HCT116 (cell line): ENCODE data around the gene CBLB. TPM values are rescaled to one million over a fixed set of nuclear protein-coding genes. Genes with fewer than 3 reads are reported as not detected.

Experiments used
- ATAC-seq: fragments of 200-7000 bp; cut with Tn5 transposase; 2 replicates; pipeline ENCODE4 v1.9.1; 2020; ENCODE audit warnings: mild to moderate bottlenecking, moderate library complexity
- BruUV-seq: library from RNA; stranded (reverse); fragments of 400-500 nt; replicated peaks from 2 replicates; lab custom pipeline; 2021; lab: Mats Ljungman, UMichigan
- CTCF ChIA-PET: fragments of 300-600 bp; sonication (Branson Sonifier 250); formaldehyde crosslinking; loops from one replicate; lab custom pipeline; 2021; ENCODE audit warnings: antibody characterized with exemption; lab: Charles Lee
- POLR2A ChIA-PET: fragments of 300-600, 350-600 bp; sonication (Branson Sonifier 250); formaldehyde crosslinking; loops from one replicate; lab custom pipeline; 2021; ENCODE audit warnings: antibody characterized with exemption; lab: Charles Lee
- RAD21 ChIA-PET, 2 experiments: fragments of 300-600 bp; sonication (Branson Sonifier 250); formaldehyde crosslinking; loops; one replicate each; lab custom pipeline; 2023; ENCODE audit warnings: low total read pairs in 2 of 2; ENCODE audit not compliant: uncharacterized antibody in 2 of 2, unreplicated experiment in 2 of 2, low non-redundant PET in 1 of 2; lab: Charles Lee
- DNase-seq: peaks from one replicate; pipeline ENCODE4 v3.0.0-alpha.2; 2010; ENCODE audit warnings: low read depth, low spot score
- H2AFZ ChIP-seq: fragments of 200-600 bp; shearing (Covaris generic), sonication (generic); 2 replicates; pipeline ENCODE4 v1.6.1; 2017; ENCODE audit warnings: low read depth, mixed run types, mixed read lengths, antibody characterized with exemption, low read length; ENCODE audit not compliant: poor library complexity, severe bottlenecking
- H3K27ac ChIP-seq: 2 replicates; pipeline ENCODE4 v1.5.1; 2012; ENCODE audit warnings: low read depth, low read length
- H3K27me3 ChIP-seq: fragments of 200-600 bp; sonication (generic); 2 replicates; pipeline ENCODE4 v1.6.1; 2016; ENCODE audit warnings: mixed run types, low read length, mixed read lengths; ENCODE audit not compliant: insufficient read depth
- H3K36me3 ChIP-seq, 2 experiments: fragments of 200-500 bp in 1 of 2; fragments of 200-600 bp in 1 of 2; sonication (Bioruptor generic) in 1 of 2; sonication (generic) in 1 of 2; 2 replicates each; pipeline versions ENCODE4 v1.5.1 to v1.6.1; 2014 to 2016; ENCODE audit warnings: low read length in 2 of 2, inconsistent platforms in 1 of 2, mixed read lengths in 1 of 2, mixed run types in 1 of 2; ENCODE audit not compliant: insufficient read depth in 2 of 2, control insufficient read depth in 1 of 2
- H3K4me1 ChIP-seq, 2 experiments: fragments of 200-600 bp in 1 of 2; sonication (generic) in 1 of 2; 2 replicates each; pipeline versions ENCODE4 v1.5.1 to v1.6.1; 2012 to 2017; ENCODE audit warnings: low read length in 2 of 2, inconsistent platforms in 1 of 2, mild to moderate bottlenecking in 1 of 2, mixed read lengths in 1 of 2, mixed run types in 1 of 2, moderate library complexity in 1 of 2; ENCODE audit not compliant: insufficient read depth in 2 of 2, control insufficient read depth in 1 of 2
- H3K4me2 ChIP-seq: fragments of 200-600 bp; sonication (generic); 2 replicates; pipeline ENCODE4 v1.6.1; 2017; ENCODE audit warnings: mixed run types, low read length, mixed read lengths
- H3K4me3 ChIP-seq, 2 experiments: fragments of 200-600 bp in 1 of 2; sonication (generic) in 1 of 2; replicated peaks in 1 of 2; 2 replicates each; pipeline ENCODE4 v1.5.1; 2011 to 2016; ENCODE audit warnings: low read length in 2 of 2, control low read depth in 1 of 2, low read depth in 1 of 2, mild to moderate bottlenecking in 1 of 2, mixed read lengths in 1 of 2, mixed run types in 1 of 2
- H3K79me2 ChIP-seq: fragments of 200-600 bp; sonication (generic); 2 replicates; pipeline ENCODE4 v1.6.1; 2017; ENCODE audit warnings: mild to moderate bottlenecking, mixed run types, low read length, moderate library complexity, mixed read lengths; ENCODE audit not compliant: insufficient read depth
- H3K9ac ChIP-seq: fragments of 200-600 bp; sonication (generic); 2 replicates; pipeline ENCODE4 v1.6.1; 2016; ENCODE audit warnings: low read length, mixed read lengths
- H3K9me2 ChIP-seq: fragments of 200-600 bp; sonication (generic), shearing (Covaris generic); 2 replicates; pipeline ENCODE4 v1.6.1; 2017; ENCODE audit warnings: mixed run types, mild to moderate bottlenecking, moderate library complexity; ENCODE audit not compliant: insufficient read depth
- H3K9me3 ChIP-seq, 2 experiments: fragments of 200-500 bp in 1 of 2; fragments of 200-600 bp in 1 of 2; sonication (Bioruptor generic) in 1 of 2; sonication (generic) in 1 of 2; 2 replicates each; pipeline ENCODE4 v1.6.1; 2014 to 2017; ENCODE audit warnings: low read length in 2 of 2, mixed read lengths in 2 of 2, inconsistent platforms in 1 of 2, low read depth in 1 of 2, mild to moderate bottlenecking in 1 of 2, mixed run types in 1 of 2, moderate library complexity in 1 of 2; ENCODE audit not compliant: control insufficient read depth in 1 of 2, insufficient read depth in 1 of 2
- H4K20me1 ChIP-seq: fragments of 200-600 bp; sonication (generic), shearing (Covaris generic); 2 replicates; pipeline ENCODE4 v1.6.1; 2017; ENCODE audit warnings: mixed run types, mild to moderate bottlenecking, moderate library complexity; ENCODE audit not compliant: insufficient read depth
- ATF3 ChIP-seq: IDR thresholded peaks from 2 replicates; pipeline ENCODE4 v1.6.1; 2012
- CEBPB ChIP-seq: IDR thresholded peaks from 2 replicates; pipeline ENCODE4 v1.6.1; 2012; ENCODE audit warnings: low read depth
- EGR1 ChIP-seq: IDR thresholded peaks from 2 replicates; pipeline ENCODE4 v1.6.1; 2012; ENCODE audit warnings: low read depth
- EZH2 ChIP-seq: fragments of 200-600 bp; sonication (generic); IDR thresholded peaks from 2 replicates; pipeline ENCODE4 v1.6.1; 2017; ENCODE audit warnings: antibody characterized with exemption, mixed run types
- JUND ChIP-seq: IDR thresholded peaks from 2 replicates; pipeline ENCODE4 v1.6.1; 2012
- POLR2A ChIP-seq: IDR thresholded peaks from 2 replicates; pipeline ENCODE4 v1.7.0; 2011; ENCODE audit warnings: borderline replicate concordance; ENCODE audit not compliant: insufficient read depth, insufficient read length; ENCODE audit errors: extremely low read depth
- POLR2AphosphoS5 ChIP-seq: IDR thresholded peaks from 2 replicates; pipeline ENCODE4 v1.6.1; 2011; ENCODE audit warnings: mild to moderate bottlenecking, low read depth, low read length, moderate library complexity
- RAD21 ChIP-seq: IDR thresholded peaks from 2 replicates; pipeline ENCODE4 v1.6.1; 2012; ENCODE audit warnings: low read depth, mild to moderate bottlenecking
- REST ChIP-seq: IDR thresholded peaks from 2 replicates; pipeline ENCODE4 v1.6.1; 2012; ENCODE audit warnings: low read depth
- SIN3A ChIP-seq: IDR thresholded peaks from 2 replicates; pipeline ENCODE4 v1.6.1; 2012; ENCODE audit warnings: low read depth
- SP1 ChIP-seq: IDR thresholded peaks from 2 replicates; pipeline ENCODE4 v1.6.1; 2012; ENCODE audit warnings: low read depth
- SRF ChIP-seq: IDR thresholded peaks from 2 replicates; pipeline ENCODE4 v1.6.1; 2012; ENCODE audit warnings: low read depth
- TCF7L2 ChIP-seq: IDR thresholded peaks from 2 replicates; pipeline ENCODE4 v1.7.0; 2011; ENCODE audit warnings: borderline replicate concordance, inconsistent platforms; ENCODE audit not compliant: insufficient read depth, insufficient read length; ENCODE audit errors: extremely low read depth
- ZFX ChIP-seq: fragments of 450-650 bp; IDR thresholded peaks from 2 replicates; pipeline ENCODE4 v1.6.1; 2017
- ZNF274 ChIP-seq: fragments of 200-500 bp; sonication (Bioruptor generic); IDR thresholded peaks from 2 replicates; pipeline ENCODE4 v1.6.1; 2014; ENCODE audit warnings: mild to moderate bottlenecking, low read depth, low read length, inconsistent platforms
- intact Hi-C: fragments of 100-400 bp; cut with micrococcal nuclease; formaldehyde crosslinking; loops from 2 replicates; pipeline ENCODE4 v1.10.0; 2022
- total RNA-seq: library from RNA; stranded (reverse); gene quantifications from one replicate; pipeline ENCODE4 v1.2.1, GENCODE V29; 2021; ENCODE audit not compliant: unreplicated experiment

CBLB gene
- total RNA-seq, 1 experiment from 2014 or later, result 10.4 TPM

GRCh38 chr3:105836533-105836932 is 32.3 kb downstream of the CBLB start:
- no peaks in the 10 kb centered on the region for H3K79me2 ChIP-seq
- DNase-seq (no peak), ATAC-seq (no peak)
- RAD21 ChIA-PET, result no interaction called here
- no peak overlapping the region for H3K4me3 ChIP-seq
- BruUV-seq, result no TSS peak
- H2AFZ ChIP-seq, result no peak overlapping the region
- no peaks in the 10 kb centered on the region for H4K20me1 ChIP-seq
- H3K36me3 ChIP-seq, result no peaks in the 10 kb centered on the region
- TF ChIP-seq SRF (no peak), SP1 (no peak), EZH2 (no peak), ZNF274 (no peak), CEBPB (no peak), JUND (no peak), RAD21 (no peak), SIN3A (no peak), ATF3 (no peak), EGR1 (no peak), TCF7L2 (no peak), REST (no peak), POLR2AphosphoS5 (no peak), POLR2A (no peak), ZFX (no peak)
- H3K9ac ChIP-seq, result no peak overlapping the region
- intact Hi-C loops, result no loop called here
- H3K27me3 ChIP-seq, result no peaks in the 10 kb centered on the region
- no peaks in the 10 kb centered on the region for H3K9me3 ChIP-seq
- 0 out of 4 replicates have a peak, but pooled peaks cover 0 to 3% of the 10 kb centered on the region in 2 experiments for H3K4me1 ChIP-seq
- CTCF ChIA-PET, result no interaction called here
- H3K27ac ChIP-seq, result no peak overlapping the region
- POLR2A ChIA-PET, result no interaction called here
- H3K4me2 ChIP-seq, result no peak overlapping the region
- H3K9me2 ChIP-seq, result no peaks in the 10 kb centered on the region
